RWPE2 (cell line): ENCODE measurements around the gene RNASE4.
"Not testable (repeated sequence)": the region's sequence is repeated elsewhere in the genome, so short reads cannot be mapped to it uniquely, and the experiment has no call there.

ENCODE experiments used
- ATAC-seq: fragments of 200-7000 bp; cut with Tn5 transposase; 3 replicates; pipeline ENCODE4 v1.9.1; 2021; ENCODE audit warnings: low read depth
- DNase-seq: peaks from one replicate; pipeline ENCODE4 v3.0.0-alpha.2; 2020; ENCODE audit warnings: low spot score
- H3K27ac ChIP-seq: fragments of 450-650 bp; 2 replicates; pipeline ENCODE4 v1.5.1; 2017; ENCODE audit warnings: mild to moderate bottlenecking; ENCODE audit not compliant: poor library complexity, severe bottlenecking
- H3K27me3 ChIP-seq: fragments of 250-450 bp; sonication (Bioruptor Pico); 2 replicates; pipeline ENCODE4 v1.5.1; 2021; ENCODE audit warnings: mild to moderate bottlenecking, moderate library complexity; ENCODE audit not compliant: insufficient read depth, poor library complexity, severe bottlenecking
- H3K36me3 ChIP-seq: fragments of 250-450 bp; sonication (Bioruptor Pico); 2 replicates; pipeline ENCODE4 v1.5.1; 2020; ENCODE audit warnings: low read depth, mild to moderate bottlenecking, moderate library complexity
- H3K4me1 ChIP-seq: fragments of 250-450 bp; sonication (Bioruptor Pico); 2 replicates; pipeline ENCODE4 v1.5.1; 2021; ENCODE audit warnings: mild to moderate bottlenecking, moderate library complexity; ENCODE audit not compliant: insufficient read depth, poor library complexity, severe bottlenecking
- H3K4me3 ChIP-seq: fragments of 250-450 bp; sonication (Bioruptor Pico); 2 replicates; pipeline ENCODE4 v1.5.1; 2021; ENCODE audit warnings: mild to moderate bottlenecking, moderate library complexity; ENCODE audit not compliant: severe bottlenecking
- H3K9me3 ChIP-seq: fragments of 250-450 bp; sonication (Bioruptor Pico); 2 replicates; pipeline ENCODE4 v1.5.1; 2021; ENCODE audit warnings: mild to moderate bottlenecking, moderate library complexity; ENCODE audit not compliant: severe bottlenecking
- CTCF ChIP-seq: fragments of 450-650 bp; IDR thresholded peaks from one replicate; pipeline ENCODE4 v1.5.1; 2017; ENCODE audit warnings: mild to moderate bottlenecking, moderate library complexity; ENCODE audit not compliant: poor library complexity, severe bottlenecking

RNASE4 gene

GRCh38 chr14:20662968-20663732 lies 21.2 kb upstream of the RNASE4 start:
- Histone ChIP-seq H3K27me3 (no peaks in the 10 kb centered on the region), H3K9me3 (no peaks in the 10 kb centered on the region), H3K4me3 (peak overlapping the region; percentile 38), H3K4me1 (no peaks in the 10 kb centered on the region), H3K36me3 (no peaks in the 10 kb centered on the region), H3K27ac (no peak overlapping the region)
- DNase-seq (peak; percentile 85), ATAC-seq (peak; percentile 87)
- peak; percentile 71 for TF ChIP-seq CTCF

GRCh38 chr14:20666400-20666961 lies 17.9 kb upstream of the RNASE4 start:
- ATAC-seq, H3K27ac ChIP-seq, H3K27me3 ChIP-seq, H3K4me3 ChIP-seq, H3K9me3 ChIP-seq, H3K36me3 ChIP-seq, H3K4me1 ChIP-seq, DNase-seq: not testable (repeated sequence)

- Histone ChIP-seq H3K27me3 (no peaks in the 10 kb centered on the region), H3K4me3 (no peak overlapping the region), H3K9me3 (no peaks in the 10 kb centered on the region), H3K27ac (no peak overlapping the region), H3K36me3 (no peaks in the 10 kb centered on the region), H3K4me1 (no peaks in the 10 kb centered on the region)
- TF ChIP-seq CTCF = no peak
- ATAC-seq = no peak
- no peak for DNase-seq
Measured at GRCh38 chr14:20667957-20668356, 16.4 kb upstream of the RNASE4 start.

GRCh38 chr14:20668969-20669368 lies 15.4 kb upstream of the RNASE4 start:
- Histone ChIP-seq H3K9me3 (no peaks in the 10 kb centered on the region), H3K4me1 (no peaks in the 10 kb centered on the region), H3K27ac (no peak overlapping the region), H3K27me3 (no peaks in the 10 kb centered on the region), H3K36me3 (no peaks in the 10 kb centered on the region), H3K4me3 (no peak overlapping the region)
- TF ChIP-seq CTCF = no peak
- ATAC-seq (peak; percentile 30; the same call in 1 of the 3 replicates), DNase-seq (no peak)

- Histone ChIP-seq H3K4me3 (no peak overlapping the region), H3K36me3 (no peaks in the 10 kb centered on the region), H3K27ac (no peak overlapping the region), H3K4me1 (no peaks in the 10 kb centered on the region), H3K27me3 (no peaks in the 10 kb centered on the region), H3K9me3 (no peaks in the 10 kb centered on the region)
- ATAC-seq (peak; percentile 53; the same call in 2 of the 3 replicates), DNase-seq (no peak)
- TF ChIP-seq CTCF = no peak
Measured at GRCh38 chr14:20671597-20672283, 12.6 kb upstream of the RNASE4 start.
